GM19468 (cell line): ENCODE measurements around the gene TRPM1.

Experiments used
- ATAC-seq: cut with Tn5 transposase; IDR thresholded peaks from one replicate; pipeline ENCODE4 v1.9.1; 2021; ENCODE audit warnings: mild to moderate bottlenecking, moderate library complexity, moderate number of reproducible peaks; ENCODE audit not compliant: unreplicated experiment; ENCODE audit errors: extremely low read depth

Gene TRPM1

DNA sequence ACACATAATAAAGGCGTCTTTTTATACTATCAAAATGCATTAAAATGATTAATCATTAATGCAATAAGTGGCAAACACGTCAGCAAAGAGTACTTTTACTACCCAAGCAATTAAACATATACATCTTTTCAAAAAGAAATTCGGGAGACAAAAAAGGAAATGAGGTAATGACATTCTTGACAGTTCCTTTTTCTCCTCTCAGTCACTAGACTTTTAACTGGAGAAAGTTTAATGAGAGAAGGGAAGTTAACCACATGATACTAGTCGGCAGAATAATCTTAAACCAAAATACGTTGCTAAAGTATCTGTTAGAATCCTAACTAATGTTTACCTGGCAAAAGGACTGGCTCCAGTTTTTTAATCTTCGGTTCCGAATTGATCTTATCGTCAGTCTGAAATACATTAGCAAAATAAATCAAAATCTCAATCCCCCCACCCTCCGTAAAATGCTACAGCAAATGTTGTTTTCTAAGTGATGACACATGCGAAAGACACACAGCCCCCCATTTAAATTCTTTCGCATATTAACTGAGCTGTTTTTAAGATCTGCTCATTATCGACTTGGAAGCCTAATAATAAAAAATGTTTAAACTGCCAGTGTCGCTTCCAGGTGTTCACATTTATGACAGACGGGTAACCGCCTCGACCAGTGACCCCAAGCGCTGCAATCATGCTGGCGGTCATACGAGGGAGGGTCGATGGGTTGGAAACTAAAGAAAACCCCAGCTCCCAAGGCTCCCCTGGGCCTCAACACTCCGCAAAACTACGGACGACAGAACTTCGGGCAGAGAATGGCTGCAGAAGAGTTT, 110.9 kb downstream of the TRPM1 start:
- ATAC-seq, result no peak

DNA sequence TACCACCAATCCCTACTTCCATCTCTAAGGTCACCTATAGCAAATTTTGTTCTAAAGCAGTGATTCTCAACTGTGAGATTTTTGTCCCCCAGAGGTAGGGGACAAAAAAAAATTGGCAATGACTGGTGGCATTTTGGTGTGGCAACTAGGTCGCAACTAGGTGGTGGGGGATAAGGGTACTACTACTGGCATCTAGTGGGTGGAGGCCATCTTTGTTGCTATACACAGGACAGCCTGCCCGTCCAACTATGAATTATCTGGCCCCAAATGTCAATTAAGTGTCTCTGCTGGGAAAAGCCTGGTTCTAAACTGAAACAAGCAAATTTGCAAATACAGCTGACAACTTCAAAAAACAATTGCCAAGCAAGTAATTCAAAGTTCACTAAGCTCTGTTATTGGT, 111.5 kb downstream of the TRPM1 start:
- ATAC-seq, result no peak

GRCh38 chr15:30985081-30985531, 116.4 kb downstream of the TRPM1 start:
- no peak for ATAC-seq

DNA sequence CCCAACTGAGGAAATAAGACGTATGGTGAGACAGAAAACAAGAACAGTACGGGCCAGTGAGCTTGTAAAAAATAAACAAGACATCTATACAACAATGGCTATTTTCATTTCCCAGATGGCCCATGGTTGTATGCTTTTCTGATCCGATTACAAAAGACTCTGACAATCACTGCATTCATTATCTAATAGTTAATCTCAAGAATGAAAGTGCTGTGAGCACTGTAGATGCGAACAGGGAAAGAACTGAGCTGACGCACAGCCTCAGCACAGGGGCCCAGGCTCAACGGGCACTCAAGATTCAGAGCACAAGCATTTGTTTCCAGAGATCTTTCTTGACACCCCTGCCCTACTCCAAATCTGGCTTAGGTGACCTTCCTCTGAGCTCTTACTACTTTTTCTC, 117.0 kb downstream of the TRPM1 start:
- no peak for ATAC-seq

DNA sequence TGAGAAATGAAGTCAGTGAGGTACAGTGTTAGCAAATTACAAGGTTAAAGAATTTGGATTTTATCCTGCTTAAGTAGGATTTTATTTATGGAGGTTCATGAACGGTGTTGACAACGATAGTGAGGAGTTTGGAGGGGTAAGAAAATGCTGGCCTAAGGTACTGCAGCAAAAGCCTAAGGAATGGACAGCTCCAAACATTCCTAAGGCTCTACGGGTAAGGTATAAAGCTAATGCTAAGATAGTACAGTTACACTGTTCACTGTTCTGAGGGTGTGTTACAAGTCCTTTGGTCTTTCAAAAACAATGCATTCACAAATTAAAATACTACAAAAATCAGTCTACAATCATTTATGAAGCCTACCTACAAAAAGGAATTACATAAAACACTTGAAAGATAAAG, 117.4 kb downstream of the TRPM1 start:
- no peak for ATAC-seq

DNA sequence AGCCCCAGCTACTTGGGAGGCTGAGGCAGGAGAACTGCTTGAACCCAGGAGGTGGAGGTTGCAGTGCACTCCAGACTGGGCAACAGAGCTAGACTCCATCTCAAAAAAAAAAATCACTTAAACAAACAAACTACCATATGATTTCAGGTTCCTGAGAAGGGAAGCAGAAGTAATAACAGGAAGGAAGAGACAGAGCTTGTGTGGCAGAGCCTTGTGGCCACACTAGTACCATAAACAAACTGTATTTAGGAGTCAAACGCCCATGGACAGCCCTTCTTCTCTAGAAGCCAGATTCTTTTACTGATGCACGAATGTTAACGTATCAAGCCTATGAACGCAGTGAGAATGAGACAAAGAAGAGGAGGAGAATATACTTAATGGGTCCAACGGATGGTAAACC, 122.1 kb downstream of the TRPM1 start:
- no peak for ATAC-seq

- ATAC-seq, result no peak
These were observed 123.2 kb downstream of the TRPM1 start for GRCh38 chr15:30978328-30978727.

DNA sequence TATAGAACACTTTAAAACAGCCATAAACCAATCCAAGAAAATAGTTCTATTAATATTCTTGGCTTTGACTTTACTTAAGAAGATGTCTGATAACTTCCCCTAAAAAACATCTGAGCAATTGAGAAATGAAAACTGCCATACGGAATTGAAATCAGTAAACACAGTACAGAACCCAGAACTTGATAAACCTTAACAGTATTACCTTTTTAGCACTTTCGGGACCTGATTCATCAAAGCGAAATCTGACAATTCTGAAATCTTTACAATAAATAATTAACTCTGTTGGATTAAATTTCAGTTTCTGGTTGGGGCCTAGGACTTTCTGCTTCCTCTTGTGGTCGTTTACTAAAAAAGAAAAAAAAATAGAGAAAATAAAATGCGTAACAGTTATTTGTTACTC, 127.4 kb downstream of the TRPM1 start:
- no peak for ATAC-seq

DNA sequence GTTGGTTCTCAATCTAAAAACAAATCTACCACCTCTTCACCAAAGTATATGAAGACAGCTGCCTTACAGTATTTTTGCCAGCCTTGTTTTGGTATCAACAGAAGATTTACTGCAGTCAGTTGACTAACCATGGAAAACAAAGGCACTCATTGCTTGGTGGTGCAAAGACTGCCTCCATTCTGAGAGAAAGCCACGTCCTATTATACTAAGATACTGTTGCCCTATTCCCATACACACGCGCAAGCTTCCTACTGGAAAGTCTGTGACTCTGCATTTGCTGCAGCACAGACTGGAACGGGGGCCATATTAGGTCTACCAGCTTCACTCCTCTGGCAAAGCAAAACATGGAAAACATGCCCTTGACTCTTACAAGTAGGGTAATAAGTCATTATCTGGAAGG, 128.1 kb downstream of the TRPM1 start:
- no peak for ATAC-seq

- ATAC-seq, result no peak
These were observed 131.8 kb downstream of the TRPM1 start for GRCh38 chr15:30969724-30970123.

DNA sequence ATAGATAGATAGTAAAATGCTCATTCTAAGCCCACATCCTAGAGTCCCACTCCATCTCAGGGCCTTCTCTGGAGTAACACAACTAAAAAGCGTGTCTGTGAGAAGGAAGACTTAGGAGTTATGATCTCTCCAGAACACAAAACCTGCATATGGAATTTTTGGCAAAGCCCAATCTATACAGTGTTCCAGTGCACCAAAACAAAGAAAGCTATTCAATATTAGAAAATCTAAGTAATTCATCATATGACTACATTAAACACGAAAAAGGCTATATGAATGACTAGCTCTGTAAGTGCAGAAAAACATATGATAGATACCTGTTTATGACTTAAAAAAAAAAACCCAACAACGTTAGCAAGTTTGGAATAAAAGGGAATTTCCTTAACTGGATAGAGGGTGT, 137.8 kb downstream of the TRPM1 start:
- ATAC-seq, result no peak

DNA sequence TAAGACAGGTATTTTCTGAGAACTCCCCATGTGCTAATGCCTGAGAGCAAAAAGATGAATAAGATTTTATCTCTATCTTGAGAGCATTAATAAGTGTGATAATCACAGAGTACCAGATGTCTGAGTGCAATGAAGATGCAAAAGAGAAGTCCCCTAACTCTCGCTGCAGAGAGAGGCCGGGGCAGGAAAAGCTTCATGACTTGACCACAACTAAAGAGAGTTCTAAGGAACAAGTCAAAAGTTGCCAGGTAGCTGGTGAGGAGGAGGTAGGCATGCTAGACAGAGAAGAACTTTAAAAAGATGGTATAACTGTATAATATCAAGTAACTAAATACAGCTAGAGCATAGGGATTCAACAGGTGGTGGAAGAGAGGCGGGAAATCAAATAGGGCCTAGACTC, 138.9 kb downstream of the TRPM1 start:
- ATAC-seq, result no peak

DNA sequence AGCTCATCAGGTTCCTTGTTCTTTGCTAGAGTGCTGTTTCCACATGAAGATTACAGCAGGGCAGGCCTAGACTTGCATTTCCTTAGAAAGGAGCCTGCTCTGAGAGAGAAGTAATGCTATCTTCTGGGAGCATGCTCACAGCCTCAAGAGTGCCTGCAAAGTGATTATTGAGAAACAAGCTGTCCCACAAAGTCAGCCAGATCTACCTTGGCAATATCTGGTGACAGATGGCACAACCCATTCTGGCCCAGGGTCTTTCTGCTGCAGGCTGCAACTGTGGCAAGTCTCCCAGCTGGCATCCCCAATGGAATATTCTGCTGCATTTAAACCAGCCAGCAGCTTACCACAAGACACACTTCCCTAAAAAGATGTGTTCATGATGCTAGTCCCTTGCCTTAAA, 139.4 kb downstream of the TRPM1 start:
- ATAC-seq, result no peak

DNA sequence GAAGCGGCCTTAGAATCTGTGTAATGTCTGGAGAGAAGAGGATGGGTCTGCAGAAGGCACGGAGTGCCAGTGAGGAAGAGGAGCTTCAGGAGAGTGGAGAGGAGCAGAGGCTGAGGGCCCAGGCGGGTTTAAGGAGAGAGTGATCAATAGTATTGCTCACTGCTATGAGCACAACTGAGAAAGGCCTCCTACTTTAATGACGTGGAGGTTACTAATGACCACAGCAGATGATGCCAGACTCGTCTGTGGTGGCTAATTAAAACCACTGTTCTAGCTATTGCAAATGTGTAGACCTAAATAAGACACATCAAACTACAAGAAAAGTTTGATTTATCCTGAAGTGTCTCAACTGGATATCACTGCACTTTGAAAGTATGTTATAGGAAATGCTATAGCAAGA, 143.3 kb downstream of the TRPM1 start:
- ATAC-seq, result no peak

GRCh38 chr15:30956216-30957124, 145.1 kb downstream of the TRPM1 start:
- no peak for ATAC-seq

GRCh38 chr15:30954674-30955073, 146.9 kb downstream of the TRPM1 start:
- ATAC-seq, result no peak

GRCh38 chr15:30953731-30954378, 147.7 kb downstream of the TRPM1 start:
- ATAC-seq, result no peak

- no peak for ATAC-seq
These were observed 148.3 kb downstream of the TRPM1 start for GRCh38 chr15:30953183-30953582.
